IMR-90 (cell line): ENCODE measurements around the gene SLC38A11.

ENCODE experiments used
- BHLHE40 ChIP-seq: fragments of 150-350 bp; IDR thresholded peaks from 2 replicates; pipeline ENCODE4 v1.6.1; 2016; ENCODE audit warnings: mild to moderate bottlenecking, low read depth, low read length
- CTCF ChIP-seq: conservative IDR thresholded peaks from 2 replicates; pipeline ENCODE4 v1.5.1; 2012; ENCODE audit warnings: mild to moderate bottlenecking, low read depth, low read length, improper control_type of control experiment
- FOS ChIP-seq: fragments of 150-350 bp; IDR thresholded peaks from 2 replicates; pipeline ENCODE4 v1.6.1; 2016; ENCODE audit warnings: low read depth, low read length
- MAZ ChIP-seq: IDR thresholded peaks from 2 replicates; pipeline ENCODE4 v1.6.1; 2012; ENCODE audit warnings: low read depth, mild to moderate bottlenecking, low read length, improper control_type of control experiment, moderate library complexity, borderline replicate concordance
- NFE2L2 ChIP-seq: fragments of 150-350 bp; IDR thresholded peaks from 2 replicates; pipeline ENCODE4 v1.6.1; 2016; ENCODE audit warnings: low read depth, mild to moderate bottlenecking, low read length
- POLR2A ChIP-seq: IDR thresholded peaks from 2 replicates; pipeline ENCODE4 v1.6.1; 2012; ENCODE audit warnings: mild to moderate bottlenecking, low read depth, low read length
- RAD21 ChIP-seq: IDR thresholded peaks from 2 replicates; pipeline ENCODE4 v1.6.1; 2012; ENCODE audit warnings: low read length, improper control_type of control experiment
- RCOR1 ChIP-seq: IDR thresholded peaks from 2 replicates; pipeline ENCODE4 v1.6.1; 2012; ENCODE audit warnings: mild to moderate bottlenecking, low read length, improper control_type of control experiment; ENCODE audit not compliant: insufficient replicate concordance
- RFX5 ChIP-seq: IDR thresholded peaks from 2 replicates; pipeline ENCODE4 v1.8.0; 2012; ENCODE audit warnings: low read depth, mild to moderate bottlenecking, low read length, moderate library complexity
- SMC3 ChIP-seq: fragments of 150-350 bp; IDR thresholded peaks from 2 replicates; pipeline ENCODE4 v1.6.1; 2016; ENCODE audit warnings: low read depth, mild to moderate bottlenecking, antibody characterized with exemption, low read length, moderate library complexity
- TF ChIP-seq, protein P1 (sequence below): fragments of 150-350 bp; IDR thresholded peaks from 2 replicates; pipeline ENCODE4 v1.6.1; 2017; ENCODE audit warnings: mild to moderate bottlenecking, antibody characterized with exemption, low read length, low read depth
- TF ChIP-seq, protein P2 (sequence below): fragments of 150-350 bp; IDR thresholded peaks from 2 replicates; pipeline ENCODE4 v1.6.1; 2016; ENCODE audit warnings: low read depth, mild to moderate bottlenecking, low read length, moderate library complexity, borderline replicate concordance

DNA sequence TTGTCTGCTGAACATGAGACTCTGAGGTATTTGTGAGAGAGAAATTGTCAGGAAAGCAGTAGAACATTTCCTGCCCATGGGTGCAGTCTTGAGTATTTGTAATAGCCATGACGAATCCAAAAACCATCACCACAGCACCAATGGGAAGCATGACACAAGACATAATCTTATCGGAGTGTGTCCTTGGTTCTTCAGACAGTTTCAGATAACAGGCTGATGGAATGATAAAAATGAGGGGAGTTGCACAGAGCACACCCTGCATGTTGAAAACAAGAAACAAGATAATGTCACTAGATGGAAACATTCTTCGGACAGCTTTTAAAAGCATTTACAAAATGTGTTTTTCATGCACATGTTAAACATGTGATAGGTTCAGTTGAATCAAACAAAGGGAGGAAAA is 56.9 kb downstream of the SLC38A11 start:
- TF ChIP-seq CTCF (no peak), MAZ (no peak), RFX5 (no peak), POLR2A (no peak), SMC3 (no peak), RAD21 (no peak), FOS (no peak), BHLHE40 (no peak), RCOR1 (no peak), NFE2L2 (no peak)
- TF ChIP-seq, protein P1, sequence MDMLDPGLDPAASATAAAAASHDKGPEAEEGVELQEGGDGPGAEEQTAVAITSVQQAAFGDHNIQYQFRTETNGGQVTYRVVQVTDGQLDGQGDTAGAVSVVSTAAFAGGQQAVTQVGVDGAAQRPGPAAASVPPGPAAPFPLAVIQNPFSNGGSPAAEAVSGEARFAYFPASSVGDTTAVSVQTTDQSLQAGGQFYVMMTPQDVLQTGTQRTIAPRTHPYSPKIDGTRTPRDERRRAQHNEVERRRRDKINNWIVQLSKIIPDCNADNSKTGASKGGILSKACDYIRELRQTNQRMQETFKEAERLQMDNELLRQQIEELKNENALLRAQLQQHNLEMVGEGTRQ: no peak
- TF ChIP-seq, protein P2, sequence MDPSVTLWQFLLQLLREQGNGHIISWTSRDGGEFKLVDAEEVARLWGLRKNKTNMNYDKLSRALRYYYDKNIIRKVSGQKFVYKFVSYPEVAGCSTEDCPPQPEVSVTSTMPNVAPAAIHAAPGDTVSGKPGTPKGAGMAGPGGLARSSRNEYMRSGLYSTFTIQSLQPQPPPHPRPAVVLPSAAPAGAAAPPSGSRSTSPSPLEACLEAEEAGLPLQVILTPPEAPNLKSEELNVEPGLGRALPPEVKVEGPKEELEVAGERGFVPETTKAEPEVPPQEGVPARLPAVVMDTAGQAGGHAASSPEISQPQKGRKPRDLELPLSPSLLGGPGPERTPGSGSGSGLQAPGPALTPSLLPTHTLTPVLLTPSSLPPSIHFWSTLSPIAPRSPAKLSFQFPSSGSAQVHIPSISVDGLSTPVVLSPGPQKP: no peak
